NCI-H2196 treated with DMSO at 0.1 percent for 48 hours (cell line): ENCODE results near the gene PDGFRB.

Source experiments
- DNase-seq: peaks from one replicate; lab custom pipeline; 2025; ENCODE audit not compliant: unreplicated experiment; lab: John Stamatoyannopoulos, UW

Gene PDGFRB

DNA sequence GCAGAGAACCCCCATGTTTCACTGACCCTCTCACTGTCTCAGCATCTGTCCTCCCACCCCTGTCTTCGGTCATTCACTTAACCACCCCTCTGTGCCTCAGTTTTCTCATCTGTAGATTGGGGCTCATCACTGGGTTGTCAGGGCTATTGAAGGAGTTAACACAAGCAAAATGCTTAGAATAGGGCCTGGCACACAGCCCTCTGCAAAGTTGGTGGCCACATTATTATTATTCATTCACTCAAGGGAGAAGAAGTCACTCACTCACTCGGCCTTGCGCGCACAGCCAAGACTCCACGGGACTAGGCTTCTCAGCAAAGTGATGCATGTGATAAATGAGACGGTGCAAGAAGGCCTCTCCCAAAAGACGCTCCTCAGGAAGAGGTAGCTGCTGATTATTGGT, 8.0 kb downstream of the PDGFRB start:
- no peak for DNase-seq

DNA sequence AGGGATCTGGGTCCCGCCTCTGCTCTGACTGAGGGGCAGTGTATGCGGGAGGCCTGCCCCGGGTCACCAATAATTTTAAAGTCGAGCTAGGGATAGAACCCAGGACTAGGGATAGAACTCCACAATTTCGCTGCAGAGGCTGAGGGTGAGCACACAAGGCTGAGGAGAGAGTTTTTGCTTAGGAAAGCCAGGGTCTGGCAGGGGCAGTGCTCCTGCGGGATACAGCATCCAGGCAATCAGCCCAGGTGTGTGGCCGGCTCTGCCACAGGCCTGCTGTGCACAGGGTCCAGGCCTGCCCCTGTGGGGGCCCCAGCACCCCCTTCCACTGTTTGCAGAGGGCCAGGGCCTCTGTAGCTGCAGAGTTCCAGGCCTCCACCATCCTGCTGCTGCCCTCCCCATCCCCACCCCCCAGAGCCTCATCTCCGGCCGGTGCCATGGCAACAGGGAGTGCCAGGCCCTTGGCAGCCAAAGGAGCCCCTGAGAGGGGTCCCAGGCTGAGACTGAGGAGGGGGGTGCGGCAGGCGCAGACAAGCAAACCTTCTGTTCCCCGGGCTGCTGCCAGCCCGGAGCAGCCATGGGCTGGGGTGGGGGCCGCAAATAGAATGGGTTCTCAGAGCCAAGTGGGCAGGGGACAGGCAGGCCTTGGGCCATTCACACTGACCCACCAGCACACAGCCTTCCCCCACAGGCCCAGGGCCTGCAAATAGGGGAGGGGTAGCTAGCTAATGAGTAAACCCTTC, 8.6 kb downstream of the PDGFRB start:
- DNase-seq: no peak

GRCh38 chr5:150146235-150146634, 9.4 kb downstream of the PDGFRB start:
- DNase-seq: no peak

DNA sequence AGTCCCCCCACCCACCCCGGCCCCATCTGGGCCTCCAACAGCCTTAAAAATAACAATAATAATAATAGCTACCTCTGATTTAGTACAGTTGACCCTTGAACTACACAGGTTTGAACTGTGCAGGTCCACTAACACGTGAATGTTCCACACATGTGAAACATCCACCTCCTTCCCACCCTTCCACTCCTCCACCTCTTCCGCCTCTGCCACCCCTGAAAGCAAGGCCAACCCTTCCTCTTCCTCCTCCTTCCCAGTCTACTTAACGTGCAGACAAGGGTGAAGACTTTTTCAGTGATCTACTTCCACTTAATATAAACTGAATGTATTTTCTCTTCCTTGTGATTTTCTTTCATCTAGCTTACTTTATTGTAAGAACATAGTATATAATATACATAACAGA, 10.8 kb downstream of the PDGFRB start:
- DNase-seq: no peak

- DNase-seq: no peak
Measured at GRCh38 chr5:150144246-150144801, 11.3 kb downstream of the PDGFRB start.

DNA sequence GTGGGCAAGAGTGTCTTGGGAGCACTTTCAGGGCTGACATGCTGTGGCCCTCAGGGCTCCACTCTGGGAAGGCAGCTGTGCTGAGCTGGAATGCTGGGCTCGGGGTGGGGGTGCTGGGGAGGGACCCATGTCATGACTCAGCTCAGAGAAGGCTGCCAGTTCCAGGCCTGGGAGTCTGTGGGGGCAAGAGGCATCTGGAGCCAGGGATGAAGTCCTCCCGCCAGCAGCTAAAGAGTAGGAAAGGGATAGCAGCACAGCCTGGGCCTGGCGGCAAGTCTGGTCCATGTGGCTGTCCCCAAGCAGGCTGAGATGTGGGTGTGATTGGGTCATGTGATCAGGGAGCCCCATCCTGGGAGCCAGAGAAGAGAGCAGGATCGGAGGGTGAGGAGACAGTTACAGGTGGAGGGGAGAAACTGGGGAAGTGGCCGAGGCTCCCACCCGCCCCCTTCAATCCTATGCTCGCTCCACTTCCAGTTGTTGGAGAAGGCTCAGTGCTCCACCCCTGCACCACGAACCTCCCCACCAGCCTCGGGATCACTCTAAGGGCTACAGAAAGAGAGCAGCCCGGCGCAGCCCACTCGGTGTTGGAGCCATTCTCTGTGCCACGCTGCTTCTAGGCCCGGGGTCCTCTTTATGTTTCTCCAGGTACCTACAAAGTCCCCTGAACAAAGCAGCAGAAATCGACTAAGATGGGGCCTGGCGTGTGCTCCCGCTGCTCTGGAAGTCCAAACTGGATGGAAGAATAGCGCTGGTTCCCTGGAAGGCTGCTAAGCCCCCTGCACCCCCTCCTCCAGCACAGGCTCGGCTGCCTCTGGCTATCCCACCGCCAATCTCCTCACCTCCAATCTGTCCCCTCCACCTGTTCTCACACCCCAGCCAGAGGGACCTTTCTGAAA, 12.0 kb downstream of the PDGFRB start:
- DNase-seq: no peak

- DNase-seq: no peak
Measured at GRCh38 chr5:150142959-150143349, 12.7 kb downstream of the PDGFRB start.

DNA sequence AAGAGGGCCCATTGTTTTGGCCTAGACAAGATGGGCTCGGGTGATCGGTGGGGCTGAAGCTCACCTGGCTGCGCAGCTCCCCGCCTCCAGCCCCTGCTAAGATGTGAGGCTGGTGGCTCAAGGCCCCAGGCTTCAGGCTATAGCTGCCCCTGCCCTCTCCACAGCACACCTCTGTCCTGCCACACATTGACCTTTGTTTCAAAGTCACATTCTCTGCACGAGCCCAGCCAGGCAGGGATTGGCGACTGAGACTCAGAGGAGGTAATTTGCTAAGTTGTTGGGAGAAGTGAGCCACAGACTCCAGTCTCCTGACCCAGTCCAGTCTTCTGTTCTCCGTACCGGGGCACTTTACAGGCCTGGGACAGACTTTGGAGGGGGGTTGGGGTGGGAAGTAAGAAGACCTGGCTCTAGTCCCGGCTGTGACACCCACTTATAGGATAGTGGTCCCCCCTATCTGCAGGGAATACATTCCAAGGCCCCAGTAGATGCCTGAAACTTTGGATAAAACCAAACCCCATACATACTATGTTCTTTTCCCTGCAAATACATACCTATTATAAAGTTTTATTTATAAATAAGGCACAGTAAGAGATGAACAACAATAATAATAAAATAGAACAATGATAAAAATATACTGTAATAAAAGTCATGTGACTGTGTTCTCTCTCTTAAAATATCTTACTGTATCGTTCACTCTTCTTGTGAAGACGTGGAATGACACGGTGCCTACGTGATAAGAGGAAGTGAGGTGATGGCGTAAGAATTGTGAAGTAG, 13.3 kb downstream of the PDGFRB start:
- DNase-seq: no peak

DNA sequence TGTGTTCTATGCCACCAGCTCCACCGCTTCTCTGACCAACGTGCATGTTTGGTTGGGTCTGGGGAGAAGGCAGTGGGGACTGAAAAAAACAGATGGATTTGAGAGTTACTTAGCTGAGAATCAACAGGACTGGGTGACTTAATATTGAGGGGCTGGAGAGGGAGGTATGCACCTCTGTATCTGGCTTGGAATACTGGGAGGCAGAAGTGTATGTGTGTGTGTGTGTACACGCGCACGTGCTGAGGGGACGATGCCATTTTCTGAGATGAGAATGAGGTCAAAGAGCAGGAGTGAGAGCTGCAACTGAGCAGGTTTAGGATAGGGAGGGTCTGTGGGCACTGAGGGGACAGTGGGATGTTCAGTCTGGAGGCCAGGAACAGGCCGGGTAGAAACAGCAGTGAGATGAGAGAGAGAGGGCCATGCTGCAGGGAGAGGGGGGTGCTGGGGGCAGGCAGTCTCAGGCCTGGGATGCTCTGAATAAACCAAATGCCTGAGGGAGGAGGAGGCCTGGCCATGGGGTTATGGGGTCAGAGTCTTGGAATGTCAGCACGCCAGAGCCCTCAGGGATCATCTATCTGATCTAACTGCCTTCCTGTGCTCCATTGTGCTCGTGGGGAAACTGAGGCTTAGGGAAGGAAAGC, 14.0 kb downstream of the PDGFRB start:
- no peak for DNase-seq

DNA sequence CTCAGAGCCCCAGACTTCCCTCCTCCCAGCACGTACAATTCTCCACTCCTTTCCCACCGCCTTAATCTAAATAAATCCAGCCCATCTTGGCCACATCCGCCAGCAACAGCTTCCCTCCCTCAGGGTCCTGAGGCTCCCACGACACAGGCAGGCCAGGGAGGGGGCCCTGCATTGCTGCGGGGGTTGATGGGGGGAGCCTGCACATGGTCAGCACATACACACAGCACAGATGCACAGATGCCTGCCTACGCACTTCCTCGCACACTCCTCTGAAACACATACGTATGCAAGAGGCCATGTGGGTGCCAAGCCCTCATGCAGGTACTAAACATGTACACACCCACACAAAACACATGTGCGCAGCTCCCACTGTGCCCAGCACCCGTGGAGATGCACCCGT, 14.8 kb downstream of the PDGFRB start:
- no peak for DNase-seq

DNA sequence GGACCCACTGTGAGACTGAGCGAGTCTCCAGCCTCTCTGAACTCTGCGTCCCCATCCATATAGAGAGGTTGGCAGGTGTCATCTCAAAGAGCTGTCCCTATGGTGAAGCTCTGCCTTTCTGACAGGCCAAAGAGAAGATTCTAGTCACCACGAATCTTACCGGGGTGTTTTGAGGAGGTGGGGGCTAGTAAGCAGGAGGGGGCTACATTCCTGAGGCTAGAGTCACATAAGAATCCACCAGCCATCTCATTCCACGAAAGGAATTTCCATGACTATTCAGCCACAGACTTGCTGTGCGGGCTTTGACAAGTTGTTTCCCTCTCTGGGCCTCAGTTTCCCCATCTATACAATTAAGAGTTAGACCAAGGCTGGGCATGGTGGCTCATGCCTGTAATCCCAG, 16.3 kb downstream of the PDGFRB start:
- no peak for DNase-seq

DNA sequence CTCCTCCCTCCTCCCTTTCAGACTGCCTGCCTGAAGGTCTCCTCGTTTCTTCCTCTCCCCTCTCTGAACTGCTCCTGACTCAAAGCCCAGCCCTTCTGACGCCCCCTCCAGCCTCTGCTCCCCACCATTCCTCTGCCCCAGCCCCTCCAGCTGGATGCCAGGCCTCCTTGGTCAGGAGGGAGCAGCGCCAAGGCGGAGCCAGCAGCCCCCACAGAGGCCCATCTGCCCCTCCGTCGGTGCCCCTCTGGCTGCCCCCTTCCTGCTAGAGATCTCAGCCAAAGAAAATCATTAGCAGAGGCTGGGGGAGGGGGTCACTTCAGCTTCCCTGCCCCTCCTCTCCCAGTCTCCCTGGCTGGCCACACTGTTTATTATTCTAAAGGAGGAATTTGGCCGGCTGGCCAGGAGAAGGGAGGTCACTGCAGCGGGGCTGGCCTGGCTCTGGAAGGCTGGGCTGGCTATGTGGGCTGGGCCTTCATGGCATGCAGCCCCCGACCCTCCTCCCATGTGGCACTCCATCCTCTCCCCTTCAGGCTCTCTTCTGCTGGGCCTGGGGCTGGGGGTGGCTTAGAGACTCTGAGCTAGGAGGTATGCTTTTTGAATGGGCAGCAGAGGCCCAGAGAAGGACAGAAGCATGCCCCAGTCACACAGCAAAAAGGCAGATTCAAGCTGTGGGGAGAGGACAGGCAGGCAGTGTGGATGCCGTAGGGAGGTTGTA, 16.9 kb downstream of the PDGFRB start:
- DNase-seq: no peak

GRCh38 chr5:150137997-150138396, 17.6 kb downstream of the PDGFRB start:
- DNase-seq: no peak

DNA sequence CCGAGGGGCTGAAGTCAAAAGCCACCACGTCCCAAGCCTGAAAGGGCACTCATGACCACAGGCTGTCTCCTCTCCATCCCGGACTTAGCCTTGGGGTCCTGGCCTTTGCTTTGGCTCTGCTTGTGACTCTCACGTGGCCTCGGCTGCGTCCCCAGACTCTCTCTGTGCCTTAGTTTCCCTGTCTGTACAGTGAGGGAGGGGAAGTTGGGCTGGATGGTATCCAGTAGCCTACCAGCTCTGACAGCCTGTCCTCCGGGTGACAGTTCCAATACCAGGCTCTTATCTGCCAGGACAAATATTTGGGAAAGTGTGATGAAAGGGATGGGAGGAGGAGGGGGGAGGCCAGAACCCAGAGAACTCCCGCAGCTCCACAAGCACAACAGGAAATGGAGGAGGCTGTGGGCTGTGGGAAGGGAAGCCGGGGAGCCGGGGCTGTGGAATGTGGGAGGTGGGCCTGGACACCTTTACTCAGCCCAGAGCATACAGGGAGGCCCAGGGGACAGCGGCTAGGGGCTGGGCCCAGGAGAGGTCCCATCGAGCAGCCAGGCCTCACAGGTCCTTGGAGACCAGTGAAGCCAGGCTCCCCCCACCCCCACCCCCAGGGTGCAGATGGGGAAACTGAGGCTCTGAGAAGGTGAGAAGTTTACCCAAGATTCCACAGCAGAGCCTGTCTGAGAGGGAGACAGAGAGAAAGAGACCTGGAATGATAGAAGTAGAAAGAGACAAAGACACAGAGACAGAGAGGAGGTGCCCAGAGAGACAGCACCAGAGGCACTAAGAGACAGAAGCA, 18.3 kb downstream of the PDGFRB start:
- no peak for DNase-seq

DNA sequence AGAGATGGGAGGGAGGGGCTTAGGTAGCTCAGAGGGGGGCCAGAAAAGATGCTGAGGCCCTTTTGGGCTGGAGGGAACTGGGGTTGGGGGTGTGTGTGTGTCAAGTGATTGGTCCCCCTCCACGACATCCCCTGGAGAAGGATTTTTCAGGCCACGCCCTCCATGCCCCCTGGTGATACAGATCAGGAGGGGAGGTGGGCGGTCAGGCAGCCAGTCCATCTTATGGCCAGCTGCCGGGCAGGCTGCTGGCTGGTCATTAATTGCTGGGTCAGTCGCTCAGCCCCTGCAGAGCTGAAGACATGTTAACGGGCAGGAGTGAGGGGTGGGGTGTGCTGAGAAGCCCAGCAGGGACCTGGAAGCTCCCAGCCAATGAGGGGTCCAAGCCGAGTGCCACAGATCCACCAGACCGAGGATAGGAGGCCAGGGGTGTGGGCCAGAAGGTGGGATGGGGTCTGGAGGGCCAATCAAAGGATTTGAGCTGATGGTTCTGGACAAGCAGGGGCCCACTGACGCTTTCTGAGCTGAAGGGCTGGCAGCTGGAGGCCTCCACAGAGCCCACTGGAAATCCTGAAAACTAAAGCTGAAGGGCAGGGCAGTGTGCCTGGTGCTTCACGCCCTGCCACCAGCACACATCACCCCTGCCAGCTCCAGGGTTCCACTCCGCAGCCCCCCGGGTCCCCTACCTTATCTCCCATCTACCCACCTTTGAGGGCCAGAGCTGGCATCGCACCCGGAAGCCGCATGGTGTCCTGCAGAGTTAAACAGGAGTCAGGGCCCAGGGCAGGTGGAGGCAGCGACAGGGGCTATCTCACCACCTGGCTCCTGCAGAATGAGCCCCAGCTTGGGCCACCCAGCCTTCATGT, 19.1 kb downstream of the PDGFRB start:
- DNase-seq: no peak

GRCh38 chr5:150135557-150136304, 19.9 kb downstream of the PDGFRB start:
- no peak for DNase-seq

DNA sequence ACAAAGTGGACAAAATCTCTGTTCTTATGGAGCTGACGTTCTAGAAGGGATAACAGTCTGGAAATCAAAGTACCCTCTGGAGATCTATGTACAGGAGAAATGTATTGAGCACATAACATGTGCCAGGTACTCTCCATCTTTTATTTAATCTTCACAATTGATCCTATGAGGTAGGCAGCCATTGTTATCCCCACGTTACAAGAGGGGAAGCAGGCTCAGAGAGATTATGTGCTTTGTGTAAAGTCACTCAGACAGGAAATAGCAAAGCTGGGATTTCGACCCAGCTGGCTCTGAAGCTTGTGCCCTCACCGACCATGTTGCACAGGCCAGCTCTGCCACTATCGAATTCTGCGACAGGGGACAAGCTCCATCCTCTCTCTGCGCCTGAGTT, 21.5 kb downstream of the PDGFRB start:
- no peak for DNase-seq
